Erythroblast (primary cell): ENCODE data around the gene LONP1.

Experiments
- DNase-seq, 2 experiments: peaks; one replicate each; lab custom pipeline; 2025; lab: John Stamatoyannopoulos, UW
- GATA1 ChIP-seq: IDR thresholded peaks from 2 replicates; pipeline ENCODE4 v1.6.1; 2011; ENCODE audit warnings: low read depth, mild to moderate bottlenecking, control low read depth, low read length, moderate library complexity
- POLR2A ChIP-seq: IDR thresholded peaks from 2 replicates; pipeline ENCODE4 v1.6.1; 2011; ENCODE audit warnings: mild to moderate bottlenecking, low read length

LONP1 gene

GRCh38 chr19:5645409-5645808, 74.5 kb downstream of the LONP1 start:
- DNase-seq, result no peak
- TF ChIP-seq POLR2A (no peak), GATA1 (no peak)

- DNase-seq, result no peak
- TF ChIP-seq GATA1 (no peak), POLR2A (no peak)
These were observed 75.9 kb downstream of the LONP1 start for GRCh38 chr19:5644037-5644436.

GRCh38 chr19:5643060-5643459, 76.9 kb downstream of the LONP1 start:
- TF ChIP-seq GATA1, result no peak
- no peak for TF ChIP-seq POLR2A
- no peak for DNase-seq

- DNase-seq, result no peak
- TF ChIP-seq POLR2A, result no peak
- TF ChIP-seq GATA1, result no peak
These were observed 77.7 kb downstream of the LONP1 start for GRCh38 chr19:5642204-5642603.
